GM12878 (cell line): ENCODE data around the gene EIF2B5. TPM values are rescaled to one million over a fixed set of nuclear protein-coding genes. Genes with fewer than 3 reads are reported as not detected.
A peak's percentile ranks its signal among the peaks of the same experiment; 100 is the strongest.

Experiments
- CBX3 ChIP-seq: fragments of 200-600 bp; sonication (generic); IDR thresholded peaks from 2 replicates; pipeline ENCODE4 v1.6.1; 2016; ENCODE audit warnings: low read depth, borderline replicate concordance
- HDAC2 ChIP-seq: fragments of 200-600 bp; sonication (generic); IDR thresholded peaks from 2 replicates; pipeline ENCODE4 v1.6.1; 2017
- NFYB ChIP-seq: IDR thresholded peaks from 2 replicates; pipeline ENCODE4 v1.6.1; 2011; ENCODE audit warnings: low read depth, mild to moderate bottlenecking, low read length, improper control_type of control experiment, moderate library complexity; ENCODE audit not compliant: insufficient read depth
- RB1 ChIP-seq: fragments of 450-650 bp; formaldehyde crosslinking; IDR thresholded peaks from 2 replicates; pipeline ENCODE4 v1.6.1; 2017; ENCODE audit warnings: mild to moderate bottlenecking, borderline replicate concordance
- RBBP5 ChIP-seq: fragments of 200-600 bp; sonication (generic); conservative IDR thresholded peaks from 2 replicates; pipeline ENCODE4 v1.6.1; 2016
- RFX5 ChIP-seq: IDR thresholded peaks from 2 replicates; pipeline ENCODE4 v1.6.1; 2011; ENCODE audit warnings: low read depth, low read length, improper control_type of control experiment
- SREBF2 ChIP-seq: IDR thresholded peaks from 2 replicates; pipeline ENCODE4 v1.6.1; 2012; ENCODE audit warnings: mild to moderate bottlenecking, low read length
- TARDBP ChIP-seq: IDR thresholded peaks from 2 replicates; pipeline ENCODE4 v1.6.1; 2016; ENCODE audit warnings: borderline replicate concordance
- TBL1XR1 ChIP-seq: IDR thresholded peaks from 2 replicates; pipeline ENCODE4 v1.6.1; 2012; ENCODE audit warnings: low read depth, low read length, improper control_type of control experiment
- ZNF217 ChIP-seq: fragments of 450-650 bp; IDR thresholded peaks from 2 replicates; pipeline ENCODE4 v1.6.1; 2017; ENCODE audit warnings: antibody characterized with exemption, mild to moderate bottlenecking
- ZNF384 ChIP-seq: IDR thresholded peaks from 2 replicates; pipeline ENCODE4 v1.6.1; 2012; ENCODE audit warnings: low read depth, mild to moderate bottlenecking, low read length, improper control_type of control experiment, borderline replicate concordance
- ZZZ3 ChIP-seq: IDR thresholded peaks from 2 replicates; pipeline ENCODE4 v1.6.1; 2011; ENCODE audit warnings: low read depth; ENCODE audit not compliant: control insufficient read depth, insufficient read length
- polyA plus RNA-seq, 11 experiments: library from polyadenylated mRNA; depleted of rRNA in 4 of 11; unstranded in 6 of 11; stranded (reverse) in 5 of 11; fragments of >200 nt; fragmentation: Nextera tagmentation in 4 of 11; fragmentation: Illumina TruSeq in 1 of 11; extraction: Ambion mirVana in 4 of 11; extraction: Trizol in 1 of 11; gene quantifications; 1 replicate in 1 of 11; 2 replicates in 10 of 11; pipeline versions ENCODE4 v1.2.1 to v1.2.3, GENCODE V29; 2011 to 2016; ENCODE audit warnings: inconsistent platforms in 2 of 11, missing spikeins in 2 of 11, low read depth in 1 of 11
- total RNA-seq, 4 experiments: library from RNA; depleted of rRNA in 3 of 4; stranded (reverse); fragments of >200 nt in 3 of 4; fragmentation: Illumina TruSeq in 1 of 4; extraction: Trizol in 1 of 4; gene quantifications; 2 replicates each; pipeline versions ENCODE4 v1.2.1 to v1.2.3, GENCODE V29; 2013 to 2021
- TF ChIP-seq, protein P1 (sequence below): IDR thresholded peaks from 2 replicates; pipeline ENCODE4 v1.6.1; 2012; ENCODE audit warnings: low read depth, low read length, improper control_type of control experiment
- TF ChIP-seq, protein P2 (sequence below): IDR thresholded peaks from 2 replicates; pipeline ENCODE4 v1.6.1; 2012; ENCODE audit warnings: low read depth, low read length, improper control_type of control experiment
- TF ChIP-seq, protein P3 (sequence below): fragments of 450-650 bp; IDR thresholded peaks from 2 replicates; pipeline ENCODE4 v1.6.1; 2018; ENCODE audit warnings: borderline replicate concordance, mild to moderate bottlenecking; ENCODE audit not compliant: partially characterized antibody
- TF ChIP-seq, protein P4 (sequence below): fragments of 450-650 bp; IDR thresholded peaks from 2 replicates; pipeline ENCODE4 v1.6.1; 2014; ENCODE audit warnings: mild to moderate bottlenecking
- TF ChIP-seq, protein P5 (sequence below): IDR thresholded peaks from 2 replicates; pipeline ENCODE4 v1.6.1; 2012; ENCODE audit warnings: improper control_type of control experiment, low read depth, low read length; ENCODE audit not compliant: insufficient replicate concordance
- TF ChIP-seq, protein P6 (sequence below): IDR thresholded peaks from 2 replicates; pipeline ENCODE4 v1.6.1; 2012; ENCODE audit warnings: low read depth, low read length, improper control_type of control experiment

EIF2B5 gene
- total and polyA plus RNA-seq, 10 of the 15 experiments (the other 5 are each of a cell fraction or from before 2014, with no cell fraction given): 13.7 to 82.7 (median 52.2) TPM

DNA sequence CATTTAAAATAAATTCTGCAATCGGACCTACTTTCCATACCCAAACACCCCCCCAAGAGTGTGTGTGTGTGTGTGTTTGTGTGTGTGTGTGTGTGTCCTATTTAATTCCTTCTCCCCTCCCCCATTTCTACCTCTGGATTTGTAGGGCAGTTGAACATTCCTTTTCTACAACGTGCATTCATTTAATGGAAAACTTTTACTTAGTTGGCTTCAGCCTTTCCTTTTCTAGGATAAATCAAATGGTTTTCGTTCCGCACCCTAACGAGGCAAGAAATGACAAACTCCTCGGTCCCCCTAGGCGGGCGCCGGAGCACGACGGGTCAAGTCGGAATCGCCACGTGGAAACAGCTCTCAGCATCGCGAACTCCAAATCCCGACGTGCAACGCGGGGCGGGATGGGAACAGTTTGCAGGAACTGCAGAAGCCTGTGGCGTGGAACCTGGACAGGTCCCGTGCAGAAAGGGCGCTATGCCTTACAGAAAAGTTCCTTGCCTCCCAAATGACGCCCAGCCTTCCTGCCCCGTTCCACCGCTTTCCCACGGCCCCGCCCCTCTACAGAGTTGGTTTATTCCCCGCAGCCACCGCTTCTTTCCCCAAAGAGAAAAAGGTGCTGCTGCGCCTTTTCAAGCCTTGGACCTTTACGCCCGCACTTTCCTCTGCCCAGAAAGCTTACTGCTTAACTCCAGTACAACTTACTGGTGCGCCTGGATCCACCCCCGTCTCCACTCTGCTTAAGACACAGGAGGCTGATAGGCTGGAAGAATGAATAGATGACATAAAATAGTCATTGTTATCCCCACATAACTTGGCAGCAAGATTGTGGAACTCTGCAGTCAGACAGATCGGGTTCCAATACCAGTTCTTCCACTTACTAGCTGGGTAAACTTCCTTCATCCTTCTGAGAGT is 1.1 kb upstream of the EIF2B5 start (continued):
- no peak for TF ChIP-seq ZNF217
- TF ChIP-seq CBX3: no peak
- no peak for TF ChIP-seq TARDBP
- TF ChIP-seq, protein P1, sequence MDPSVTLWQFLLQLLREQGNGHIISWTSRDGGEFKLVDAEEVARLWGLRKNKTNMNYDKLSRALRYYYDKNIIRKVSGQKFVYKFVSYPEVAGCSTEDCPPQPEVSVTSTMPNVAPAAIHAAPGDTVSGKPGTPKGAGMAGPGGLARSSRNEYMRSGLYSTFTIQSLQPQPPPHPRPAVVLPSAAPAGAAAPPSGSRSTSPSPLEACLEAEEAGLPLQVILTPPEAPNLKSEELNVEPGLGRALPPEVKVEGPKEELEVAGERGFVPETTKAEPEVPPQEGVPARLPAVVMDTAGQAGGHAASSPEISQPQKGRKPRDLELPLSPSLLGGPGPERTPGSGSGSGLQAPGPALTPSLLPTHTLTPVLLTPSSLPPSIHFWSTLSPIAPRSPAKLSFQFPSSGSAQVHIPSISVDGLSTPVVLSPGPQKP: no peak
- TF ChIP-seq RFX5: no peak
- 0 out of 2 replicates have a peak, but pooled peaks have one; percentile 28 for TF ChIP-seq NFYB
- no peak for TF ChIP-seq ZNF384
- TF ChIP-seq, protein P2, sequence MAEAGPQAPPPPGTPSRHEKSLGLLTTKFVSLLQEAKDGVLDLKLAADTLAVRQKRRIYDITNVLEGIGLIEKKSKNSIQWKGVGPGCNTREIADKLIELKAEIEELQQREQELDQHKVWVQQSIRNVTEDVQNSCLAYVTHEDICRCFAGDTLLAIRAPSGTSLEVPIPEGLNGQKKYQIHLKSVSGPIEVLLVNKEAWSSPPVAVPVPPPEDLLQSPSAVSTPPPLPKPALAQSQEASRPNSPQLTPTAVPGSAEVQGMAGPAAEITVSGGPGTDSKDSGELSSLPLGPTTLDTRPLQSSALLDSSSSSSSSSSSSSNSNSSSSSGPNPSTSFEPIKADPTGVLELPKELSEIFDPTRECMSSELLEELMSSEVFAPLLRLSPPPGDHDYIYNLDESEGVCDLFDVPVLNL: no peak
- no peak for TF ChIP-seq RB1
- TF ChIP-seq, protein P3, sequence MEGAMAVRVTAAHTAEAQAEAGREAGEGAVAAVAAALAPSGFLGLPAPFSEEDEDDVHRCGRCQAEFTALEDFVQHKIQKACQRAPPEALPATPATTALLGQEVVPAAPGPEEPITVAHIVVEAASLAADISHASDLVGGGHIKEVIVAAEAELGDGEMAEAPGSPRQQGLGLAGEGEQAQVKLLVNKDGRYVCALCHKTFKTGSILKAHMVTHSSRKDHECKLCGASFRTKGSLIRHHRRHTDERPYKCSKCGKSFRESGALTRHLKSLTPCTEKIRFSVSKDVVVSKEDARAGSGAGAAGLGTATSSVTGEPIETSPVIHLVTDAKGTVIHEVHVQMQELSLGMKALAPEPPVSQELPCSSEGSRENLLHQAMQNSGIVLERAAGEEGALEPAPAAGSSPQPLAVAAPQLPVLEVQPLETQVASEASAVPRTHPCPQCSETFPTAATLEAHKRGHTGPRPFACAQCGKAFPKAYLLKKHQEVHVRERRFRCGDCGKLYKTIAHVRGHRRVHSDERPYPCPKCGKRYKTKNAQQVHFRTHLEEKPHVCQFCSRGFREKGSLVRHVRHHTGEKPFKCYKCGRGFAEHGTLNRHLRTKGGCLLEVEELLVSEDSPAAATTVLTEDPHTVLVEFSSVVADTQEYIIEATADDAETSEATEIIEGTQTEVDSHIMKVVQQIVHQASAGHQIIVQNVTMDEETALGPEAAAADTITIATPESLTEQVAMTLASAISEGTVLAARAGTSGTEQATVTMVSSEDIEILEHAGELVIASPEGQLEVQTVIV: no peak
- no peak for TF ChIP-seq RBBP5
- TF ChIP-seq, protein P4, sequence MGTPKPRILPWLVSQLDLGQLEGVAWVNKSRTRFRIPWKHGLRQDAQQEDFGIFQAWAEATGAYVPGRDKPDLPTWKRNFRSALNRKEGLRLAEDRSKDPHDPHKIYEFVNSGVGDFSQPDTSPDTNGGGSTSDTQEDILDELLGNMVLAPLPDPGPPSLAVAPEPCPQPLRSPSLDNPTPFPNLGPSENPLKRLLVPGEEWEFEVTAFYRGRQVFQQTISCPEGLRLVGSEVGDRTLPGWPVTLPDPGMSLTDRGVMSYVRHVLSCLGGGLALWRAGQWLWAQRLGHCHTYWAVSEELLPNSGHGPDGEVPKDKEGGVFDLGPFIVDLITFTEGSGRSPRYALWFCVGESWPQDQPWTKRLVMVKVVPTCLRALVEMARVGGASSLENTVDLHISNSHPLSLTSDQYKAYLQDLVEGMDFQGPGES: no peak
- TF ChIP-seq SREBF2: no peak
- 0 out of 2 replicates have a peak, but pooled peaks have one; percentile 33 for TF ChIP-seq TBL1XR1
- no peak for TF ChIP-seq ZZZ3
- TF ChIP-seq, protein P5, sequence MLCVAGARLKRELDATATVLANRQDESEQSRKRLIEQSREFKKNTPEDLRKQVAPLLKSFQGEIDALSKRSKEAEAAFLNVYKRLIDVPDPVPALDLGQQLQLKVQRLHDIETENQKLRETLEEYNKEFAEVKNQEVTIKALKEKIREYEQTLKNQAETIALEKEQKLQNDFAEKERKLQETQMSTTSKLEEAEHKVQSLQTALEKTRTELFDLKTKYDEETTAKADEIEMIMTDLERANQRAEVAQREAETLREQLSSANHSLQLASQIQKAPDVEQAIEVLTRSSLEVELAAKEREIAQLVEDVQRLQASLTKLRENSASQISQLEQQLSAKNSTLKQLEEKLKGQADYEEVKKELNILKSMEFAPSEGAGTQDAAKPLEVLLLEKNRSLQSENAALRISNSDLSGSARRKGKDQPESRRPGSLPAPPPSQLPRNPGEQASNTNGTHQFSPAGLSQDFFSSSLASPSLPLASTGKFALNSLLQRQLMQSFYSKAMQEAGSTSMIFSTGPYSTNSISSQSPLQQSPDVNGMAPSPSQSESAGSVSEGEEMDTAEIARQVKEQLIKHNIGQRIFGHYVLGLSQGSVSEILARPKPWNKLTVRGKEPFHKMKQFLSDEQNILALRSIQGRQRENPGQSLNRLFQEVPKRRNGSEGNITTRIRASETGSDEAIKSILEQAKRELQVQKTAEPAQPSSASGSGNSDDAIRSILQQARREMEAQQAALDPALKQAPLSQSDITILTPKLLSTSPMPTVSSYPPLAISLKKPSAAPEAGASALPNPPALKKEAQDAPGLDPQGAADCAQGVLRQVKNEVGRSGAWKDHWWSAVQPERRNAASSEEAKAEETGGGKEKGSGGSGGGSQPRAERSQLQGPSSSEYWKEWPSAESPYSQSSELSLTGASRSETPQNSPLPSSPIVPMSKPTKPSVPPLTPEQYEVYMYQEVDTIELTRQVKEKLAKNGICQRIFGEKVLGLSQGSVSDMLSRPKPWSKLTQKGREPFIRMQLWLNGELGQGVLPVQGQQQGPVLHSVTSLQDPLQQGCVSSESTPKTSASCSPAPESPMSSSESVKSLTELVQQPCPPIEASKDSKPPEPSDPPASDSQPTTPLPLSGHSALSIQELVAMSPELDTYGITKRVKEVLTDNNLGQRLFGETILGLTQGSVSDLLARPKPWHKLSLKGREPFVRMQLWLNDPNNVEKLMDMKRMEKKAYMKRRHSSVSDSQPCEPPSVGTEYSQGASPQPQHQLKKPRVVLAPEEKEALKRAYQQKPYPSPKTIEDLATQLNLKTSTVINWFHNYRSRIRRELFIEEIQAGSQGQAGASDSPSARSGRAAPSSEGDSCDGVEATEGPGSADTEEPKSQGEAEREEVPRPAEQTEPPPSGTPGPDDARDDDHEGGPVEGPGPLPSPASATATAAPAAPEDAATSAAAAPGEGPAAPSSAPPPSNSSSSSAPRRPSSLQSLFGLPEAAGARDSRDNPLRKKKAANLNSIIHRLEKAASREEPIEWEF: no peak
- TF ChIP-seq, protein P6, sequence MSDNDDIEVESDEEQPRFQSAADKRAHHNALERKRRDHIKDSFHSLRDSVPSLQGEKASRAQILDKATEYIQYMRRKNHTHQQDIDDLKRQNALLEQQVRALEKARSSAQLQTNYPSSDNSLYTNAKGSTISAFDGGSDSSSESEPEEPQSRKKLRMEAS: peak; percentile 85
- TF ChIP-seq HDAC2: no peak
